Smooth muscle cell (in vitro differentiated cells): ENCODE data around the gene CIC. TPM values are rescaled to one million over a fixed set of nuclear protein-coding genes. Genes with fewer than 3 reads are reported as not detected.

Experiments
- DNase-seq: peaks from one replicate; lab custom pipeline; 2025; ENCODE audit not compliant: unreplicated experiment; lab: John Stamatoyannopoulos, UW
- H2AFZ ChIP-seq: fragments of 200-600 bp; sonication (generic); 2 replicates; pipeline ENCODE4 v1.6.0; 2016; ENCODE audit warnings: antibody characterized with exemption, low read depth, mild to moderate bottlenecking
- H3F3A ChIP-seq: fragments of 200-600 bp; sonication (generic); 2 replicates; pipeline ENCODE4 v1.6.0; 2017; ENCODE audit warnings: antibody characterized with exemption, low read depth
- H3K27ac ChIP-seq: fragments of 200-600 bp; sonication (generic); 2 replicates; pipeline ENCODE4 v1.5.1; 2016; ENCODE audit warnings: low read depth, mild to moderate bottlenecking
- H3K27me3 ChIP-seq: fragments of 200-600 bp; sonication (generic); 2 replicates; pipeline ENCODE4 v1.6.1; 2016; ENCODE audit warnings: low read depth, mild to moderate bottlenecking
- H3K36me3 ChIP-seq: fragments of 200-600 bp; sonication (generic); 2 replicates; pipeline ENCODE4 v1.5.1; 2016; ENCODE audit warnings: low read depth
- H3K4me1 ChIP-seq: fragments of 200-600 bp; sonication (generic); 2 replicates; pipeline ENCODE4 v1.5.1; 2016; ENCODE audit warnings: low read depth
- H3K4me2 ChIP-seq: fragments of 200-600 bp; sonication (generic); 2 replicates; pipeline ENCODE4 v1.6.0; 2016; ENCODE audit warnings: mild to moderate bottlenecking
- H3K4me3 ChIP-seq: fragments of 200-600 bp; sonication (generic); 2 replicates; pipeline ENCODE4 v1.5.1; 2016; ENCODE audit warnings: mild to moderate bottlenecking
- H3K79me2 ChIP-seq: fragments of 200-600 bp; sonication (generic); 2 replicates; pipeline ENCODE4 v1.6.0; 2016; ENCODE audit warnings: low read depth, mild to moderate bottlenecking
- H3K9ac ChIP-seq: fragments of 200-600 bp; sonication (generic); 2 replicates; pipeline ENCODE4 v1.6.0; 2016; ENCODE audit warnings: low read depth
- H3K9me3 ChIP-seq: fragments of 200-600 bp; sonication (generic); replicated peaks from 2 replicates; pipeline ENCODE4 v1.5.1; 2016; ENCODE audit warnings: low read depth
- H4K20me1 ChIP-seq: fragments of 200-600 bp; sonication (generic); 2 replicates; pipeline ENCODE4 v1.6.0; 2016; ENCODE audit warnings: low read depth
- WGBS: methylation state at CpG from one replicate; pipeline ENCODE4 v1.1.7; 2016; ENCODE audit warnings: low lambda C conversion rate; 5-methylcytosine and 5-hydroxymethylcytosine counted together
- polyA plus RNA-seq: library from polyadenylated mRNA; unstranded; fragments of >200 nt; fragmentation: Nextera tagmentation; extraction: Ambion mirVana; gene quantifications from 2 replicates; pipeline ENCODE4 v1.2.1, GENCODE V29; 2016
- total RNA-seq: library from RNA; depleted of rRNA; stranded (reverse); fragments of >200 nt; gene quantifications from 2 replicates; pipeline ENCODE4 v1.2.3, GENCODE V29; 2014
- TF ChIP-seq, protein P1 (sequence below): fragments of 200-600 bp; sonication (generic); IDR thresholded peaks from 2 replicates; pipeline ENCODE4 v1.5.1; 2017; ENCODE audit warnings: borderline replicate concordance, mild to moderate bottlenecking, antibody characterized with exemption; ENCODE audit not compliant: insufficient read depth, poor library complexity, severe bottlenecking

The CIC gene
- total and polyA plus RNA-seq, 2 experiments from 2014 or later: 12.6 to 18.4 TPM

DNA sequence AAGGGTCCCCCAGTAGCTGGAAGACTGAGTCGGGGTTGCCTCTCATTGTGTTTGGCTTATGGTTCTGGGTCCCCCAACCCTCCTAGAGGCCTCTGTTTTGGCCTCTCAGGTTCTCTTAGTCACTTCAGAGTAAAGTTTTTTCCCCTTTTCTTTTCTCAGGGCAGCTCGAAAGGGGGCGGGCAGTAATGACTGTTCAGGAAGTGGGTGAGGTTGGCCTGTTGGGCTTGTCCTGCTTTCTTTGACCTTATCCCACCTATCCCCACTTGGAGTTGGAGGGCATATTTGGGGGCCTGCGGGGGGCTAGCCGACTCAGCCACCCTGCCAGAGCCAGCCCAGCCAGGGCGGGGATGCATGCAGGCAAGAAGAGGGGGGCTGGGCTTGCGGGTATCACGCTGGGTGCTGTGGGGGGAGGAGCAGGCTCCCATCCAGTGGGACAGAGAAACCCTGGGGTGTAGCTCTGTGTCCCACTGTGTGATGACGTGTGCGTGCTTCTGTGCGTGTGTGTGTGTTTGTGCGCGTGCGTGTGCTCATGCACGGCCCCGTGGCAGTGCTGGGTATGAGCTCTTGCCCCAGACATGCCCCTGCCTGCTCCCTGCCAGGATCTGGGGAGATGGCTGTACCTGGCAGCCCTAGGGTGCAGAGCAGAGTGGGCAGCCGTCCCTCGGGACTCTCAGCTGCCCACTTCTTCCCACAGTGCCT is 1.4 kb downstream of the CIC start:
- DNase-seq: no peak
- 77% methylated on average over 17 of the region's 18 CpGs for WGBS

GRCh38 chr19:42271045-42271419 is 2.0 kb downstream of the CIC start:
- peaks cover 47% of the 10 kb centered on the region for H3K79me2 ChIP-seq
- H3K9me3 ChIP-seq: no peaks in the 10 kb centered on the region
- H3K4me3 ChIP-seq: peak overlapping the region; percentile 69
- no peaks in the 10 kb centered on the region for H3K27me3 ChIP-seq
- H3K4me1 ChIP-seq: peaks cover 18% of the 10 kb centered on the region
- TF ChIP-seq, protein P1, sequence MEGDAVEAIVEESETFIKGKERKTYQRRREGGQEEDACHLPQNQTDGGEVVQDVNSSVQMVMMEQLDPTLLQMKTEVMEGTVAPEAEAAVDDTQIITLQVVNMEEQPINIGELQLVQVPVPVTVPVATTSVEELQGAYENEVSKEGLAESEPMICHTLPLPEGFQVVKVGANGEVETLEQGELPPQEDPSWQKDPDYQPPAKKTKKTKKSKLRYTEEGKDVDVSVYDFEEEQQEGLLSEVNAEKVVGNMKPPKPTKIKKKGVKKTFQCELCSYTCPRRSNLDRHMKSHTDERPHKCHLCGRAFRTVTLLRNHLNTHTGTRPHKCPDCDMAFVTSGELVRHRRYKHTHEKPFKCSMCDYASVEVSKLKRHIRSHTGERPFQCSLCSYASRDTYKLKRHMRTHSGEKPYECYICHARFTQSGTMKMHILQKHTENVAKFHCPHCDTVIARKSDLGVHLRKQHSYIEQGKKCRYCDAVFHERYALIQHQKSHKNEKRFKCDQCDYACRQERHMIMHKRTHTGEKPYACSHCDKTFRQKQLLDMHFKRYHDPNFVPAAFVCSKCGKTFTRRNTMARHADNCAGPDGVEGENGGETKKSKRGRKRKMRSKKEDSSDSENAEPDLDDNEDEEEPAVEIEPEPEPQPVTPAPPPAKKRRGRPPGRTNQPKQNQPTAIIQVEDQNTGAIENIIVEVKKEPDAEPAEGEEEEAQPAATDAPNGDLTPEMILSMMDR: no peak
- peak overlapping the region; percentile 91 for H3K4me2 ChIP-seq
- H3F3A ChIP-seq: no peaks in the 10 kb centered on the region
- no peak overlapping the region for H2AFZ ChIP-seq
- peak overlapping the region; percentile 76 for H3K27ac ChIP-seq
- whole genome bisulfite sequencing: 88% methylated on average over 3 of the region's 3 CpGs
- H3K9ac ChIP-seq: no peak overlapping the region
- DNase-seq: no peak
- peaks cover 13% of the 10 kb centered on the region for H4K20me1 ChIP-seq
- H3K36me3 ChIP-seq: no peaks in the 10 kb centered on the region

More for the DNA sequence above, 1.4 kb downstream of the CIC start:
- peak overlapping the region; percentile 76 for H3K27ac ChIP-seq
- TF ChIP-seq, protein P1: no peak
- no peaks in the 10 kb centered on the region for H3K9me3 ChIP-seq
- no peak overlapping the region for H2AFZ ChIP-seq
- H3K79me2 ChIP-seq: peaks cover 41% of the 10 kb centered on the region
- peaks cover 18% of the 10 kb centered on the region for H3K4me1 ChIP-seq
- peak overlapping the region; percentile 69 for H3K4me3 ChIP-seq
- no peaks in the 10 kb centered on the region for H3K36me3 ChIP-seq
- peaks cover 9% of the 10 kb centered on the region for H4K20me1 ChIP-seq
- no peaks in the 10 kb centered on the region for H3K27me3 ChIP-seq
- H3F3A ChIP-seq: no peaks in the 10 kb centered on the region
- H3K4me2 ChIP-seq: peak overlapping the region; percentile 91
- H3K9ac ChIP-seq: peak overlapping the region; percentile 83

DNA sequence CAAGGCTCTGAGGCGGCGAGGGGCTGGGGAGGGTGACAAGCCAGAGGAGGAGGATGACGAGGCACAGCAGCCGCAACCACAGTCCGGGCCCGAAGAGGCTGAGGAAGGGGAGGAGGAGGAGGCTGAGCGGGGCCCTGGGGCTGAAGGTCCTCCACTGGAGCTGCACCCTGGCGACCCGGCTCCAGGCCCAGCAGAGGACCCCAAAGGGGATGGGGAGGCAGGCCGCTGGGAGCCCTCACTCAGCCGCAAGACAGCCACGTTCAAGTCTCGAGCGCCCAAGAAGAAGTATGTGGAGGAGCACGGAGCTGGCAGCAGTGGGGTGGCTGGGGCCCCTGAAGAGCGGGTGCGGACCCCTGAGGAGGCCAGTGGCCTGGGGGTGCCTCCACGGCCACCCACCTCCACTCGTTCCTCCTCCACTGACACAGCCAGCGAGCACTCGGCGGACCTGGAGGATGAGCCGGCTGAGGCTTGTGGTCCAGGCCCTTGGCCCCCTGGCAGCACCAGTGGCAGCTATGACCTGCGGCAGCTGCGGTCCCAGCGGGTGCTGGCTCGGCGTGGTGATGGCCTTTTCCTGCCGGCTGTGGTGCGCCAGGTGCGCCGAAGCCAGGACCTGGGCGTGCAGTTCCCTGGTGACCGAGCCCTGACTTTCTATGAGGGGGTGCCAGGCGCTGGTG is 2.9 kb downstream of the CIC start:
- H3K27me3 ChIP-seq: no peaks in the 10 kb centered on the region
- no peak overlapping the region for H3K4me3 ChIP-seq
- H3K9me3 ChIP-seq: no peaks in the 10 kb centered on the region
- H3K9ac ChIP-seq: no peak overlapping the region
- peaks cover 50% of the 10 kb centered on the region for H3K79me2 ChIP-seq
- H3K4me1 ChIP-seq: peaks cover 18% of the 10 kb centered on the region
- no peak overlapping the region for H2AFZ ChIP-seq
- no peaks in the 10 kb centered on the region for H3K36me3 ChIP-seq
- TF ChIP-seq, protein P1: no peak
- 98% methylated on average over 35 of the region's 35 CpGs for WGBS
- DNase-seq: no peak
- no peaks in the 10 kb centered on the region for H3F3A ChIP-seq
- no peak overlapping the region for H3K27ac ChIP-seq
- H4K20me1 ChIP-seq: peaks cover 21% of the 10 kb centered on the region
- no peak overlapping the region for H3K4me2 ChIP-seq

GRCh38 chr19:42272535-42272897 is 3.5 kb downstream of the CIC start:
- H3K9me3 ChIP-seq: no peaks in the 10 kb centered on the region
- H2AFZ ChIP-seq: no peak overlapping the region
- no peaks in the 10 kb centered on the region for H3K27me3 ChIP-seq
- no peak for DNase-seq
- no peaks in the 10 kb centered on the region for H3F3A ChIP-seq
- H4K20me1 ChIP-seq: peaks cover 26% of the 10 kb centered on the region
- 91% methylated on average over 8 of the region's 9 CpGs for WGBS
- peaks cover 50% of the 10 kb centered on the region for H3K79me2 ChIP-seq
- TF ChIP-seq, protein P1: no peak
- no peak overlapping the region for H3K4me2 ChIP-seq
- no peaks in the 10 kb centered on the region for H3K36me3 ChIP-seq
- H3K27ac ChIP-seq: no peak overlapping the region
- no peak overlapping the region for H3K4me3 ChIP-seq
- no peak overlapping the region for H3K9ac ChIP-seq
- H3K4me1 ChIP-seq: peaks cover 18% of the 10 kb centered on the region
